Measurements from ENCODE around the gene NOS1AP.

Gene NOS1AP

GRCh38 chr1:162385702-162386101 is 316.2 kb downstream of the NOS1AP start:
- peaks cover 4 to 9% of the 10 kb centered on the region in 2 experiments for H3K4me1 ChIP-seq (ENCODE audit: control insufficient read depth in 1 of 2, insufficient read depth in 1 of 2, low read depth in 1 of 2, low read length in 1 of 2)
- H3K9me3 ChIP-seq = no peaks in the 10 kb centered on the region
- no peak overlapping the region for H3K27ac ChIP-seq
- H3K4me3 ChIP-seq (ENCODE audit: low read depth in 1 of 2, low read length in 1 of 2) = no peak overlapping the region
- peaks cover 23% of the 10 kb centered on the region for H3K36me3 ChIP-seq
- no peak for TF ChIP-seq CTCF (IDR thresholded peaks at IDR 0.05)
- H3K27me3 ChIP-seq = no peaks in the 10 kb centered on the region

GRCh38 chr1:162386292-162387225 is 317.1 kb downstream of the NOS1AP start:
- H3K27ac ChIP-seq = no peak overlapping the region
- no peak for TF ChIP-seq CTCF (IDR thresholded peaks at IDR 0.05)
- H3K36me3 ChIP-seq = peaks cover 23% of the 10 kb centered on the region
- H3K4me3 ChIP-seq (ENCODE audit: low read depth in 1 of 2, low read length in 1 of 2) = no peak overlapping the region
- H3K9me3 ChIP-seq = no peaks in the 10 kb centered on the region
- H3K4me1 ChIP-seq (ENCODE audit: control insufficient read depth in 1 of 2, insufficient read depth in 1 of 2, low read depth in 1 of 2, low read length in 1 of 2) = peaks cover 4 to 9% of the 10 kb centered on the region in 2 experiments
- no peaks in the 10 kb centered on the region for H3K27me3 ChIP-seq

- no peak for TF ChIP-seq CTCF (IDR thresholded peaks at IDR 0.05)
- Histone ChIP-seq H3K27me3 (no peaks in the 10 kb centered on the region), H3K9me3 (no peaks in the 10 kb centered on the region), H3K4me1 (ENCODE audit: control insufficient read depth in 1 of 2, insufficient read depth in 1 of 2, low read depth in 1 of 2, low read length in 1 of 2) (peaks cover 9% of the 10 kb centered on the region in 2 experiments), H3K4me3 (ENCODE audit: low read depth in 1 of 2, low read length in 1 of 2) (no peak overlapping the region), H3K36me3 (peaks cover 19% of the 10 kb centered on the region), H3K27ac (no peak overlapping the region)
Measured at GRCh38 chr1:162387226-162388082, 318.0 kb downstream of the NOS1AP start.

- H3K9me3 ChIP-seq = no peaks in the 10 kb centered on the region
- H3K4me3 ChIP-seq (ENCODE audit: low read depth in 1 of 2, low read length in 1 of 2) = no peak overlapping the region
- H3K4me1 ChIP-seq (ENCODE audit: control insufficient read depth in 1 of 2, insufficient read depth in 1 of 2, low read depth in 1 of 2, low read length in 1 of 2) = peaks cover 9% of the 10 kb centered on the region in 2 experiments
- H3K27ac ChIP-seq = no peak overlapping the region
- no peak for TF ChIP-seq CTCF (IDR thresholded peaks at IDR 0.05)
- peaks cover 13% of the 10 kb centered on the region for H3K36me3 ChIP-seq
- H3K27me3 ChIP-seq = no peaks in the 10 kb centered on the region
Measured at GRCh38 chr1:162388083-162388594, 318.6 kb downstream of the NOS1AP start.

- TF ChIP-seq CTCF (IDR thresholded peaks at IDR 0.05) = no peak
- peaks cover 9% of the 10 kb centered on the region in 2 experiments for H3K4me1 ChIP-seq (ENCODE audit: control insufficient read depth in 1 of 2, insufficient read depth in 1 of 2, low read depth in 1 of 2, low read length in 1 of 2)
- H3K27me3 ChIP-seq = no peaks in the 10 kb centered on the region
- H3K4me3 ChIP-seq (ENCODE audit: low read depth in 1 of 2, low read length in 1 of 2) = no peak overlapping the region
- no peak overlapping the region for H3K27ac ChIP-seq
- no peaks in the 10 kb centered on the region for H3K9me3 ChIP-seq
- H3K36me3 ChIP-seq = peaks cover 8% of the 10 kb centered on the region
Measured at GRCh38 chr1:162388615-162389014, 319.1 kb downstream of the NOS1AP start.
